ENCODE data around the gene MMP25.
A peak's percentile ranks its signal among the peaks of the same experiment; 100 is the strongest.
"Not testable (repeated sequence)": the region's sequence is repeated elsewhere in the genome, so short reads cannot be mapped to it uniquely, and the experiment has no call there.

MMP25 gene

GRCh38 chr16:3076577-3076976 is 30.2 kb downstream of the MMP25 start:
- Histone ChIP-seq H3K4me3 (ENCODE audit: low read length) (peak overlapping the region; percentile 19), H3K27me3 (ENCODE audit: control insufficient read depth, low read length) (0 out of 2 replicates have a peak, but pooled peaks cover 3% of the 10 kb centered on the region), H3K4me2 (ENCODE audit: low read length) (peak overlapping the region; percentile 44), H3F3A (ENCODE audit: control insufficient read depth, insufficient read depth) (no peaks in the 10 kb centered on the region), H3K9me2 (replicated peaks; ENCODE audit: control insufficient read depth, low read length) (no peaks in the 10 kb centered on the region), H3K79me2 (ENCODE audit: control insufficient read depth, low read length) (no peaks in the 10 kb centered on the region), H3K36me3 (ENCODE audit: control insufficient read depth, low read length) (no peaks in the 10 kb centered on the region), H3K27ac (ENCODE audit: low read depth, low read length) (peak overlapping the region; percentile 60), H4K20me1 (ENCODE audit: control insufficient read depth, insufficient read depth, low read depth, low read length) (no peaks in the 10 kb centered on the region), H3K4me1 (ENCODE audit: control insufficient read depth, low read length) (peaks cover 35% of the 10 kb centered on the region), H3K9me3 (ENCODE audit: control insufficient read depth, insufficient read depth, low read length) (no peaks in the 10 kb centered on the region)
- TF ChIP-seq EZH2phosphoT487 (IDR thresholded peaks at IDR 0.05; ENCODE audit: borderline replicate concordance, low read length) = no peak
- no peak for TF ChIP-seq CTCF (IDR thresholded peaks at IDR 0.05; ENCODE audit: low read depth, low read length, poor library complexity, severe bottlenecking)

GRCh38 chr16:3080024-3080423 is 33.7 kb downstream of the MMP25 start:
- Histone ChIP-seq H3K36me3 (ENCODE audit: control insufficient read depth, low read length) (no peaks in the 10 kb centered on the region), H3K9me2 (replicated peaks; ENCODE audit: control insufficient read depth, low read length) (no peaks in the 10 kb centered on the region), H3K4me2 (ENCODE audit: low read length) (no peak overlapping the region), H3K27ac (ENCODE audit: low read depth, low read length) (no peak overlapping the region), H4K20me1 (ENCODE audit: control insufficient read depth, insufficient read depth, low read depth, low read length) (no peaks in the 10 kb centered on the region), H3K27me3 (ENCODE audit: control insufficient read depth, low read length) (0 out of 2 replicates have a peak, but pooled peaks cover 3% of the 10 kb centered on the region), H3F3A (ENCODE audit: control insufficient read depth, insufficient read depth) (no peaks in the 10 kb centered on the region), H3K4me1 (ENCODE audit: control insufficient read depth, low read length) (peaks cover 23% of the 10 kb centered on the region), H3K9me3 (ENCODE audit: control insufficient read depth, insufficient read depth, low read length) (no peaks in the 10 kb centered on the region), H3K4me3 (ENCODE audit: low read length) (no peak overlapping the region), H3K79me2 (ENCODE audit: control insufficient read depth, low read length) (no peaks in the 10 kb centered on the region)
- TF ChIP-seq EZH2phosphoT487 (IDR thresholded peaks at IDR 0.05; ENCODE audit: borderline replicate concordance, low read length) (no peak), CTCF (IDR thresholded peaks at IDR 0.05; ENCODE audit: low read depth, low read length, poor library complexity, severe bottlenecking) (no peak)

- not testable (repeated sequence) for H3K4me1 ChIP-seq (ENCODE audit: control insufficient read depth, low read length); H3K79me2 ChIP-seq (ENCODE audit: control insufficient read depth, low read length); H3K4me2 ChIP-seq (ENCODE audit: low read length); H3K9me2 ChIP-seq (replicated peaks; ENCODE audit: control insufficient read depth, low read length); H3K27ac ChIP-seq (ENCODE audit: low read depth, low read length); H3F3A ChIP-seq (ENCODE audit: control insufficient read depth, insufficient read depth); H3K36me3 ChIP-seq (ENCODE audit: control insufficient read depth, low read length); H3K4me3 ChIP-seq (ENCODE audit: low read length); H4K20me1 ChIP-seq (ENCODE audit: control insufficient read depth, insufficient read depth, low read depth, low read length); H3K27me3 ChIP-seq (ENCODE audit: control insufficient read depth, low read length); H3K9me3 ChIP-seq (ENCODE audit: control insufficient read depth, insufficient read depth, low read length)
Measured at GRCh38 chr16:3081957-3082356, 35.6 kb downstream of the MMP25 start.

- not testable (repeated sequence) for H3K79me2 ChIP-seq (ENCODE audit: control insufficient read depth, low read length); H3K4me3 ChIP-seq (ENCODE audit: low read length); H3K36me3 ChIP-seq (ENCODE audit: control insufficient read depth, low read length); H4K20me1 ChIP-seq (ENCODE audit: control insufficient read depth, insufficient read depth, low read depth, low read length); H3K4me2 ChIP-seq (ENCODE audit: low read length); H3K9me2 ChIP-seq (replicated peaks; ENCODE audit: control insufficient read depth, low read length); H3F3A ChIP-seq (ENCODE audit: control insufficient read depth, insufficient read depth); H3K27me3 ChIP-seq (ENCODE audit: control insufficient read depth, low read length); H3K27ac ChIP-seq (ENCODE audit: low read depth, low read length); H3K9me3 ChIP-seq (ENCODE audit: control insufficient read depth, insufficient read depth, low read length); H3K4me1 ChIP-seq (ENCODE audit: control insufficient read depth, low read length)
Measured at GRCh38 chr16:3083408-3083807, 37.0 kb downstream of the MMP25 start.

Data from DOHH2 (cell line).